SK-N-SH (cell line): ENCODE results near the gene CHST6. TPM values are rescaled to one million over a fixed set of nuclear protein-coding genes. Genes with fewer than 3 reads are reported as not detected.

Source experiments
- CTCF ChIA-PET: fragments of 300-600, 350-600 bp; formaldehyde crosslinking; extraction: SDS; loops from one replicate; lab custom pipeline; 2021; lab: Yijun Ruan, JAX
- POLR2A ChIA-PET: fragments of 350-600 bp; sonication (Branson Sonifier 250); formaldehyde crosslinking; extraction: SDS; loops from one replicate; lab custom pipeline; 2020; ENCODE audit warnings: antibody characterized with exemption, inconsistent platforms; lab: Yijun Ruan, JAX
- DNase-seq: peaks from one replicate; pipeline ENCODE4 v3.0.0; 2012
- H2AFZ ChIP-seq: fragments of 200-600 bp; sonication (generic); 2 replicates; pipeline ENCODE4 v1.8.1; 2016; ENCODE audit warnings: antibody characterized with exemption, mild to moderate bottlenecking, low read depth
- H3F3A ChIP-seq: fragments of 200-600 bp; sonication (generic); replicated peaks from 2 replicates; pipeline ENCODE3; 2016; ENCODE audit warnings: antibody characterized with exemption, mild to moderate bottlenecking; ENCODE audit not compliant: insufficient read depth
- H3K27ac ChIP-seq, 2 experiments: fragments of 200-500 bp in 1 of 2; fragments of 200-600 bp in 1 of 2; sonication (Bioruptor generic) in 1 of 2; sonication (generic), shearing (Covaris generic) in 1 of 2; 2 replicates each; pipeline versions ENCODE4 v1.5.1 to v1.6.1; 2014 to 2016; ENCODE audit warnings: low read depth in 2 of 2, inconsistent platforms in 1 of 2, low read length in 1 of 2, mild to moderate bottlenecking in 1 of 2, mixed read lengths in 1 of 2
- H3K27me3 ChIP-seq: fragments of 200-600 bp; sonication (generic), shearing (Covaris generic); 2 replicates; pipeline ENCODE4 v1.6.1; 2016; ENCODE audit warnings: mixed run types; ENCODE audit not compliant: insufficient read depth
- H3K36me3 ChIP-seq, 2 experiments: fragments of 200-500 bp in 1 of 2; fragments of 200-600 bp in 1 of 2; sonication (Bioruptor generic) in 1 of 2; sonication (generic) in 1 of 2; replicated peaks in 1 of 2; 2 replicates each; pipeline versions ENCODE3 to v1.5.1; 2014 to 2016; ENCODE audit warnings: low read length in 1 of 2, mild to moderate bottlenecking in 1 of 2; ENCODE audit not compliant: insufficient read depth in 2 of 2, control insufficient read depth in 1 of 2
- H3K4me1 ChIP-seq, 2 experiments: fragments of 200-500 bp in 1 of 2; fragments of 200-600 bp in 1 of 2; sonication (Bioruptor generic) in 1 of 2; sonication (generic), shearing (Covaris generic) in 1 of 2; 2 replicates each; pipeline versions ENCODE4 v1.5.1 to v1.6.1; 2014 to 2016; ENCODE audit warnings: low read depth in 1 of 2, low read length in 1 of 2, mixed run types in 1 of 2; ENCODE audit not compliant: insufficient read depth in 2 of 2, control insufficient read depth in 1 of 2
- H3K4me2 ChIP-seq: fragments of 200-600 bp; sonication (generic), shearing (Covaris generic); 2 replicates; pipeline ENCODE4 v1.6.1; 2017; ENCODE audit warnings: mixed run types
- H3K4me3 ChIP-seq, 2 experiments: fragments of 200-500 bp in 1 of 2; fragments of 200-600 bp in 1 of 2; sonication (Bioruptor generic) in 1 of 2; sonication (generic), shearing (Covaris generic) in 1 of 2; 2 replicates each; pipeline versions ENCODE4 v1.5.1 to v1.8.1; 2014 to 2016; ENCODE audit warnings: low read depth in 2 of 2, inconsistent platforms in 1 of 2, low read length in 1 of 2, mild to moderate bottlenecking in 1 of 2, mixed read lengths in 1 of 2, moderate library complexity in 1 of 2
- H3K79me2 ChIP-seq: fragments of 200-600 bp; sonication (generic); 2 replicates; pipeline ENCODE4 v1.8.1; 2017; ENCODE audit warnings: mild to moderate bottlenecking; ENCODE audit not compliant: insufficient read depth
- H3K9ac ChIP-seq: fragments of 200-600 bp; sonication (generic); 2 replicates; pipeline ENCODE4 v1.6.1; 2017; ENCODE audit warnings: mixed run types
- H3K9me2 ChIP-seq: fragments of 200-600 bp; sonication (generic); 2 replicates; pipeline ENCODE4 v1.6.1; 2017; ENCODE audit warnings: mixed run types
- H3K9me3 ChIP-seq: fragments of 200-600 bp; sonication (generic); 2 replicates; pipeline ENCODE4 v1.6.1; 2017; ENCODE audit warnings: mixed run types, mild to moderate bottlenecking, moderate library complexity
- H4K20me1 ChIP-seq: fragments of 200-600 bp; sonication (generic); 2 replicates; pipeline ENCODE4 v1.6.1; 2017; ENCODE audit warnings: mild to moderate bottlenecking, mixed run types; ENCODE audit not compliant: insufficient read depth
- CHD2 ChIP-seq: fragments of 150-350 bp; IDR thresholded peaks from 2 replicates; pipeline ENCODE4 v1.6.1; 2018; ENCODE audit warnings: low read length; ENCODE audit not compliant: partially characterized antibody
- CTCF ChIP-seq: fragments of 200-600 bp; sonication (generic); IDR thresholded peaks from 2 replicates; pipeline ENCODE4 v1.6.1; 2017; ENCODE audit warnings: antibody characterized with exemption, mild to moderate bottlenecking, moderate library complexity
- ELF1 ChIP-seq: IDR thresholded peaks from 2 replicates; pipeline ENCODE4 v1.4.0; 2012
- EP300 ChIP-seq, 2 experiments: IDR thresholded peaks; 2 replicates each; pipeline versions ENCODE4 v1.4.0 to v1.6.1; 2012; ENCODE audit warnings: borderline replicate concordance in 1 of 2, low read depth in 1 of 2, low read length in 1 of 2
- EZH2phosphoT487 ChIP-seq: fragments of 200-600 bp; sonication (generic); IDR thresholded peaks from 2 replicates; pipeline ENCODE4 v1.6.1; 2017; ENCODE audit warnings: low read depth, mixed run types, mild to moderate bottlenecking, antibody characterized with exemption, moderate library complexity, borderline replicate concordance
- GATA2 ChIP-seq: sonication (generic); formaldehyde crosslinking; IDR thresholded peaks from 2 replicates; pipeline ENCODE4 v1.5.0; 2020; ENCODE audit warnings: mild to moderate bottlenecking, missing genetic modification reagents
- MAX ChIP-seq: IDR thresholded peaks from 2 replicates; pipeline ENCODE4 v1.4.0; 2012; ENCODE audit warnings: low read depth
- NFIC ChIP-seq: IDR thresholded peaks from 2 replicates; pipeline ENCODE4 v1.4.0; 2012; ENCODE audit warnings: borderline replicate concordance
- NRF1 ChIP-seq: IDR thresholded peaks from 2 replicates; pipeline ENCODE4 v1.6.1; 2012; ENCODE audit warnings: low read depth, mild to moderate bottlenecking, low read length
- PBX3 ChIP-seq: IDR thresholded peaks from 2 replicates; pipeline ENCODE4; 2012
- POLR2AphosphoS5 ChIP-seq: IDR thresholded peaks from 2 replicates; pipeline ENCODE4 v1.6.1; 2012; ENCODE audit warnings: low read depth, low read length
- RAD21 ChIP-seq: IDR thresholded peaks from 2 replicates; pipeline ENCODE4 v1.6.1; 2012; ENCODE audit warnings: mild to moderate bottlenecking, low read length
- RCOR1 ChIP-seq: fragments of 150-350 bp; IDR thresholded peaks from 2 replicates; pipeline ENCODE4 v1.6.1; 2017; ENCODE audit warnings: antibody characterized with exemption, low read length
- REST ChIP-seq: IDR thresholded peaks from 2 replicates; pipeline ENCODE4 v1.6.1; 2012; ENCODE audit warnings: mild to moderate bottlenecking, low read depth, low read length, moderate library complexity
- SIN3A ChIP-seq: IDR thresholded peaks from 2 replicates; pipeline ENCODE4 v1.6.1; 2012; ENCODE audit warnings: low read depth, mild to moderate bottlenecking, low read length, moderate library complexity, borderline replicate concordance
- SMC3 ChIP-seq: IDR thresholded peaks from 2 replicates; pipeline ENCODE4 v1.6.1; 2012; ENCODE audit warnings: low read depth, low read length, improper control_type of control experiment
- TCF12 ChIP-seq: IDR thresholded peaks from 2 replicates; pipeline ENCODE4 v1.4.0; 2012
- USF2 ChIP-seq: fragments of 150-350 bp; IDR thresholded peaks from 2 replicates; pipeline ENCODE4 v1.6.1; 2017; ENCODE audit warnings: antibody characterized with exemption, low read length, low read depth, borderline replicate concordance
- YY1 ChIP-seq: IDR thresholded peaks from 2 replicates; pipeline ENCODE4 v1.4.0; 2012; ENCODE audit warnings: low read depth, mild to moderate bottlenecking
- WGBS: methylation state at CpG from one replicate; pipeline ENCODE4 v1.1.6; 2017; ENCODE audit warnings: low lambda C conversion rate; 5-methylcytosine and 5-hydroxymethylcytosine counted together
- polyA plus RNA-seq, 3 experiments: library from polyadenylated mRNA; depleted of rRNA; stranded (reverse); fragments of >200 nt; gene quantifications; 2 replicates each; pipeline ENCODE4 v1.2.3, GENCODE V29; 2012

Gene CHST6
- polyA plus RNA-seq, 1 of the 3 experiments (the other 2 are of a cell fraction): 0.30 TPM

- no peak for DNase-seq
- Histone ChIP-seq H3K79me2 (no peaks in the 10 kb centered on the region), H3K27me3 (no peaks in the 10 kb centered on the region), H3K4me3 (no peak overlapping the region), H3K4me2 (no peak overlapping the region), H3K9me3 (no peaks in the 10 kb centered on the region), H4K20me1 (no peaks in the 10 kb centered on the region), H3K9me2 (no peaks in the 10 kb centered on the region), H3K4me1 (peaks cover 7 to 12% of the 10 kb centered on the region in 2 experiments; a peak in 2 of 4 replicates), H3K27ac (no peak overlapping the region), H3K9ac (no peak overlapping the region), H3K36me3 (no peaks in the 10 kb centered on the region), H2AFZ (no peak overlapping the region), H3F3A (no peaks in the 10 kb centered on the region)
- CTCF ChIA-PET: interaction anchor here (1.0 to 2.7 kb wide), 6 partner anchors 22 to 295 kb away, joined by 3 to 15 read pairs (median 4); no protein-coding TSS in a partner anchor
- 95% methylated on average over 2 of the region's 5 CpGs for WGBS
- POLR2A ChIA-PET: no interaction called here
- no peak for TF ChIP-seq EZH2phosphoT487
- no peak for TF ChIP-seq ELF1
Observed at GRCh38 chr16:75494184-75494583, 1.1 kb downstream of the CHST6 start.

- Histone ChIP-seq H3F3A (no peaks in the 10 kb centered on the region), H2AFZ (no peak overlapping the region), H3K4me3 (no peak overlapping the region), H3K4me2 (no peak overlapping the region; the same call in 1 of the 2 replicates), H3K79me2 (no peaks in the 10 kb centered on the region), H3K9me3 (no peaks in the 10 kb centered on the region), H3K9ac (no peak overlapping the region), H3K36me3 (no peaks in the 10 kb centered on the region), H3K9me2 (no peaks in the 10 kb centered on the region), H4K20me1 (no peaks in the 10 kb centered on the region), H3K27ac (no peak overlapping the region; a peak in 1 of 4 replicates), H3K27me3 (no peaks in the 10 kb centered on the region), H3K4me1 (peaks cover 0 to 7% of the 10 kb centered on the region in 2 experiments; a peak in 1 of 4 replicates)
- CTCF ChIA-PET: interaction anchor here (0.7 to 4.1 kb wide), 10 partner anchors 9 to 292 kb away, joined by 3 to 22 read pairs (median 4); partner anchors contain the start of gene TMEM170A
- TF ChIP-seq YY1 (no peak), CHD2 (no peak), SMC3 (no peak), PBX3 (no peak), POLR2AphosphoS5 (no peak), MAX (no peak), RAD21 (peak; percentile 60), SIN3A (no peak), NFIC (peak; percentile 21; the same call in 1 of the 2 replicates), RCOR1 (peak; percentile 60; the same call in 1 of the 2 replicates), REST (no peak), EZH2phosphoT487 (no peak), GATA2 (CRISPR knock-in tag) (peak; percentile 83), USF2 (no peak), EP300 (IDR thresholded peaks at IDR 0.05; ENCODE audit: borderline replicate concordance in 1 of 2, low read depth in 1 of 2, low read length in 1 of 2) (peak in 1 of 2 experiments; percentile 62; a peak in 1 of 4 replicates), TCF12 (peak; percentile 37), NRF1 (no peak), CTCF (peak; percentile 37)
- peak; percentile 92 for DNase-seq
- no CpG with 5 or more reads among the region's 1 CpG for WGBS
- POLR2A ChIA-PET: interaction anchor here (1.1 kb wide), 1 partner anchor 25 kb away, joined by 3 read pairs; no protein-coding TSS in a partner anchor
Observed at GRCh38 chr16:75491876-75492275, 3.4 kb downstream of the CHST6 start.
